GM23248 (cell line): Measurements from ENCODE around the gene PLBD2. TPM values are rescaled to one million over a fixed set of nuclear protein-coding genes. Genes with fewer than 3 reads are reported as not detected.

ENCODE experiments used
- DNase-seq: peaks from one replicate; pipeline ENCODE4 v3.0.0-alpha.2; 2015
- H2AFZ ChIP-seq: fragments of 200-600 bp; sonication (generic); 2 replicates; pipeline ENCODE4 v1.6.1; 2016; ENCODE audit warnings: antibody characterized with exemption
- H3F3A ChIP-seq: fragments of 200-600 bp; sonication (generic); 2 replicates; pipeline ENCODE4 v1.6.1; 2016; ENCODE audit warnings: mild to moderate bottlenecking, antibody characterized with exemption, mixed run types; ENCODE audit not compliant: insufficient read depth
- H3K27ac ChIP-seq: fragments of 200-600 bp; sonication (generic); 2 replicates; pipeline ENCODE4 v1.5.1; 2016; ENCODE audit warnings: mild to moderate bottlenecking
- H3K27me3 ChIP-seq: fragments of 200-600 bp; sonication (generic); replicated peaks from 2 replicates; pipeline ENCODE4 v1.6.1; 2016; ENCODE audit warnings: mild to moderate bottlenecking; ENCODE audit not compliant: insufficient read depth
- H3K36me3 ChIP-seq: fragments of 200-600 bp; sonication (generic); 2 replicates; pipeline ENCODE4 v1.6.1; 2016; ENCODE audit warnings: low read depth, mild to moderate bottlenecking
- H3K4me1 ChIP-seq: fragments of 200-600 bp; sonication (generic); 2 replicates; pipeline ENCODE4 v1.6.1; 2016; ENCODE audit warnings: mild to moderate bottlenecking; ENCODE audit not compliant: insufficient read depth
- H3K4me2 ChIP-seq: fragments of 200-600 bp; sonication (generic); one replicate; pipeline ENCODE4 v1.6.1; 2016; ENCODE audit warnings: mild to moderate bottlenecking; ENCODE audit not compliant: unreplicated experiment
- H3K4me3 ChIP-seq: fragments of 200-600 bp; sonication (generic); 2 replicates; pipeline ENCODE4 v1.5.1; 2016; ENCODE audit warnings: mild to moderate bottlenecking
- H3K79me2 ChIP-seq: fragments of 200-600 bp; sonication (generic); 2 replicates; pipeline ENCODE4 v1.6.1; 2016; ENCODE audit warnings: mild to moderate bottlenecking; ENCODE audit not compliant: insufficient read depth
- H3K9ac ChIP-seq: fragments of 200-600 bp; sonication (generic); 2 replicates; pipeline ENCODE4 v1.6.1; 2016; ENCODE audit warnings: mild to moderate bottlenecking
- H3K9me2 ChIP-seq: fragments of 200-600 bp; sonication (generic); 2 replicates; pipeline ENCODE4 v1.6.1; 2016; ENCODE audit warnings: mixed run types, mild to moderate bottlenecking, moderate library complexity; ENCODE audit not compliant: insufficient read depth
- H3K9me3 ChIP-seq: fragments of 200-600 bp; sonication (generic); one replicate; pipeline ENCODE4 v1.6.1; 2017; ENCODE audit warnings: low read depth
- H4K20me1 ChIP-seq: fragments of 200-600 bp; sonication (generic); 2 replicates; pipeline ENCODE4 v1.6.0; 2016; ENCODE audit not compliant: insufficient read depth
- EZH2 ChIP-seq: fragments of 200-600 bp; sonication (generic); IDR thresholded peaks from 2 replicates; pipeline ENCODE4 v1.6.1; 2018; ENCODE audit warnings: antibody characterized with exemption, mild to moderate bottlenecking; ENCODE audit not compliant: insufficient read depth, poor library complexity, severe bottlenecking
- EZH2phosphoT487 ChIP-seq: fragments of 200-600 bp; sonication (generic); IDR thresholded peaks from 2 replicates; pipeline ENCODE4 v1.6.1; 2018; ENCODE audit warnings: antibody characterized with exemption, moderate library complexity, mild to moderate bottlenecking, low read depth; ENCODE audit not compliant: insufficient read depth
- WGBS, 2 experiments: methylation state at CpG; one replicate each; pipeline ENCODE4 v1.1.6; 2015 to 2017; ENCODE audit warnings: low lambda C conversion rate in 2 of 2, low coverage in 1 of 2; ENCODE audit errors: missing lambda C conversion rate in 2 of 2; 5-methylcytosine and 5-hydroxymethylcytosine counted together
- in situ Hi-C: fragments of 300-500 bp; cut with MboI; formaldehyde crosslinking; loops from 2 replicates; pipeline ENCODE4 v1.15.0; 2020
- polyA plus RNA-seq: library from polyadenylated mRNA; unstranded; fragments of >200 nt; fragmentation: Nextera tagmentation; extraction: Ambion mirVana; gene quantifications from 2 replicates; pipeline ENCODE4 v1.2.1, GENCODE V29; 2016
- total RNA-seq: library from RNA; depleted of rRNA; stranded (reverse); fragments of >200 nt; shearing (Covaris generic); gene quantifications from 2 replicates; pipeline ENCODE4 v1.2.3, GENCODE V29; 2014

PLBD2 gene
- total and polyA plus RNA-seq, 2 experiments from 2014 or later = 38.5 to 58.5 TPM

- no peak overlapping the region for H3K9ac ChIP-seq
- H3K36me3 ChIP-seq = no peaks in the 10 kb centered on the region
- in situ Hi-C loops = no loop called here
- H3K27me3 ChIP-seq = no peaks in the 10 kb centered on the region
- TF ChIP-seq EZH2phosphoT487 (no peak), EZH2 (no peak)
- H3K9me3 ChIP-seq = no peaks in the 10 kb centered on the region
- no peak overlapping the region for H3K27ac ChIP-seq
- DNase-seq = no peak
- no peaks in the 10 kb centered on the region for H3K4me1 ChIP-seq
- H3K9me2 ChIP-seq = no peaks in the 10 kb centered on the region
- H4K20me1 ChIP-seq = no peaks in the 10 kb centered on the region
- no peak overlapping the region for H2AFZ ChIP-seq
- H3K79me2 ChIP-seq = no peaks in the 10 kb centered on the region
- H3F3A ChIP-seq = no peaks in the 10 kb centered on the region
- H3K4me2 ChIP-seq = no peak overlapping the region
- no peak overlapping the region for H3K4me3 ChIP-seq
Measured at GRCh38 chr12:113432986-113433385, 74.6 kb downstream of the PLBD2 start.

GRCh38 chr12:113435367-113435766, 77.0 kb downstream of the PLBD2 start:
- H3K36me3 ChIP-seq = no peaks in the 10 kb centered on the region
- H3K4me1 ChIP-seq = no peaks in the 10 kb centered on the region
- TF ChIP-seq EZH2phosphoT487 (no peak), EZH2 (no peak)
- no peak overlapping the region for H3K4me3 ChIP-seq
- H3K9ac ChIP-seq = no peak overlapping the region
- H3K4me2 ChIP-seq = no peak overlapping the region
- in situ Hi-C loops = no loop called here
- H4K20me1 ChIP-seq = no peaks in the 10 kb centered on the region
- H3K9me2 ChIP-seq = no peaks in the 10 kb centered on the region
- no peak for DNase-seq
- 70 to 71% methylated on average over 5 of the region's 5 CpGs for WGBS, 2 experiments
- no peak overlapping the region for H3K27ac ChIP-seq
- H2AFZ ChIP-seq = no peak overlapping the region
- peaks cover 1% of the 10 kb centered on the region; the same call in 1 of the 2 replicates for H3K27me3 ChIP-seq
- no peaks in the 10 kb centered on the region for H3K9me3 ChIP-seq
- no peaks in the 10 kb centered on the region for H3F3A ChIP-seq
- H3K79me2 ChIP-seq = no peaks in the 10 kb centered on the region

DNA sequence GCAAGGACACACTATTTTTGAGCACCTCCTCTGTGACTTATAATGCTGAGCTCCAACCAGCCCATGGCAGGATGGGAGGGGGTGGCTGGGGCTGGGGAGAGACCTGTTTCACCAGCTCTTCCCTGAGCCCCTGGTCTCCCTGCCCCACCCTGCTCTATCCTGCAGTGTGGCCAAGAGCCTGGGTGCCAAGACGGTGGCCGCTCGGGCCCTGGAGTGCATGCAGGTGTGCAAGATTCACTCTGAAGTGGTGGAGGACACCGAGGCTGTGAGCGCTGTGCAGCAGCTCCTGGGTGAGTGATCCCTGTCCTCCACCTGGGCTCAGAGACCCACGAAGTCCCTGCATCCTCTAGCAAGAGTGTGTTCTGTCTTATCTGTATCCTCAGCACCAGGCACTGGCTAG, 78.2 kb downstream of the PLBD2 start:
- Histone ChIP-seq H3F3A (no peaks in the 10 kb centered on the region), H3K36me3 (no peaks in the 10 kb centered on the region), H3K4me1 (no peaks in the 10 kb centered on the region), H3K4me2 (no peak overlapping the region), H4K20me1 (no peaks in the 10 kb centered on the region), H3K4me3 (no peak overlapping the region), H3K27ac (no peak overlapping the region), H3K9ac (no peak overlapping the region), H3K9me2 (no peaks in the 10 kb centered on the region), H3K9me3 (no peaks in the 10 kb centered on the region), H3K27me3 (peaks cover 7% of the 10 kb centered on the region; the same call in 1 of the 2 replicates), H3K79me2 (no peaks in the 10 kb centered on the region), H2AFZ (no peak overlapping the region)
- no peak for DNase-seq
- in situ Hi-C loops = no loop called here
- WGBS, 2 experiments = 71 to 78% methylated on average over 3 to 6 of the region's 6 CpGs
- TF ChIP-seq EZH2 (no peak), EZH2phosphoT487 (no peak)

DNA sequence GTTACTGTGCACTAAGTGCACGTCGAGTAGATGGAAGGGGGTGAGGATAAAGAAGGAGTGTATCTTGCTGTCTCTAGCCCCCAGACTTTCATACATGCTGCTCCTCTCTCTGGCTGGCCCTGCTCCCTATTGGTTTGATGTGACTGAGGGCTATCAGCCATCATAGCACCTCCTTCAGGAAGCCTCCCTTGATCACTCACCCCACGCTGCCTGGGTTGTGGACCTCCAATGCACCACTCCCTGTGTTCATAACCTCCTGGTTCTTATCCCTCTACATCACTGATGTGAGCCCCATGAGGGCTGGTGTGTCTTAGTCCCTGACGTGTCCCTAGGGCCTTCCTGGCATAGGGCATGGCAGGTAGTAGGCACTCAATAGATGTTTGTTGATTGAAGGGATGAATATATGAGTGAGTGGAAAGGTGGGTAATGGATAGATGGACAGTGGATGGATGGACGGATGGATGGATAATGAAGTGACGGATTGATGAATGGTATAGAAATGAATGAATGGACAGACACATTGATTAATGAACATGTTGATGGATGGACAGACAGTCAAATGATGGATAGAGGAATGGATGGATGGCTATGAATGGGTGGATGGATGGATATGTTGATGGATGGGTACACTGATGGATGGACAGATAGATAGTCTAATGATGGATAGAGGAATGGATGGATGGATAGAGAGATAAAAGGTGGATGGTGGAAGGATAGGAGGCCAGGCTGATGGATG, 78.8 kb downstream of the PLBD2 start:
- H3K4me1 ChIP-seq = no peaks in the 10 kb centered on the region
- no peaks in the 10 kb centered on the region for H4K20me1 ChIP-seq
- no peak overlapping the region for H3K27ac ChIP-seq
- in situ Hi-C loops = no loop called here
- WGBS, 2 experiments = 64 to 75% methylated on average over 6 of the region's 6 CpGs
- H3K9ac ChIP-seq = no peak overlapping the region
- no peak overlapping the region for H3K4me3 ChIP-seq
- no peaks in the 10 kb centered on the region for H3K36me3 ChIP-seq
- H3K79me2 ChIP-seq = no peaks in the 10 kb centered on the region
- H3F3A ChIP-seq = no peaks in the 10 kb centered on the region
- no peaks in the 10 kb centered on the region for H3K9me3 ChIP-seq
- H3K4me2 ChIP-seq = no peak overlapping the region
- TF ChIP-seq EZH2 (no peak), EZH2phosphoT487 (no peak)
- H3K9me2 ChIP-seq = no peaks in the 10 kb centered on the region
- no peak for DNase-seq
- no peak overlapping the region for H2AFZ ChIP-seq
- H3K27me3 ChIP-seq = peaks cover 9% of the 10 kb centered on the region; the same call in 1 of the 2 replicates
